ENCODE results near the gene LCP1.

The LCP1 gene

DNA sequence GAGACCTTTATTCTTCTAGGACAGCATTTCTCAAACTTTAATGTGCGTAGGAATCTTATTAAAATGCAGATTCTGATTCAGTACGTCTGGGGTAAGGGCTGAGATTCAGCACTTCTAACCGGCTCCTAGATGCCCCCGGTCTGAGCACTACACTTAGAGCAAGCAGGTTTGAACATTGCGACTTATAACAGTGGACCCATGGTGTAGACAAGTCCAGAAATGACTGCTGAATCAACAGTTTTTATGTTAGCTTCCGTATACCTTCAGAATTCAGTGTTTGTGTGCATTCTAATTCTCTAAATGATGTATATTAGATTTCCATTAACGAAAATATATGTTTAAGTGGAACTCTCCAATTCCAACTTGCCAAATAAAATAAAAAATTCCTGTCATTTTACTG, 59.7 kb downstream of the LCP1 start:
- Histone ChIP-seq H3K27me3 (ENCODE audit: insufficient read depth, low read length) (no peaks in the 10 kb centered on the region), H2AFZ (ENCODE audit: low read length) (no peak overlapping the region), H3K36me3 (ENCODE audit: insufficient read depth, low read length) (peaks cover 21% of the 10 kb centered on the region), H3K4me2 (ENCODE audit: low read length) (no peak overlapping the region), H3K27ac (ENCODE audit: low read depth, low read length, poor library complexity, severe bottlenecking) (no peak overlapping the region), H3K9ac (ENCODE audit: low read length) (no peak overlapping the region), H3F3A (ENCODE audit: insufficient read depth, low read length) (peaks cover 8% of the 10 kb centered on the region; the same call in 1 of the 2 replicates), H3K4me1 (ENCODE audit: insufficient read depth, low read length, severe bottlenecking) (no peaks in the 10 kb centered on the region), H4K20me1 (ENCODE audit: insufficient read depth, low read length) (no peaks in the 10 kb centered on the region), H3K4me3 (ENCODE audit: low read depth, low read length, poor library complexity, severe bottlenecking) (no peak overlapping the region), H3K9me3 (ENCODE audit: low read length) (no peaks in the 10 kb centered on the region), H3K9me2 (ENCODE audit: low read depth, low read length) (no peaks in the 10 kb centered on the region), H3K79me2 (ENCODE audit: insufficient read depth, low read length) (no peaks in the 10 kb centered on the region)
- TF ChIP-seq, protein P1, sequence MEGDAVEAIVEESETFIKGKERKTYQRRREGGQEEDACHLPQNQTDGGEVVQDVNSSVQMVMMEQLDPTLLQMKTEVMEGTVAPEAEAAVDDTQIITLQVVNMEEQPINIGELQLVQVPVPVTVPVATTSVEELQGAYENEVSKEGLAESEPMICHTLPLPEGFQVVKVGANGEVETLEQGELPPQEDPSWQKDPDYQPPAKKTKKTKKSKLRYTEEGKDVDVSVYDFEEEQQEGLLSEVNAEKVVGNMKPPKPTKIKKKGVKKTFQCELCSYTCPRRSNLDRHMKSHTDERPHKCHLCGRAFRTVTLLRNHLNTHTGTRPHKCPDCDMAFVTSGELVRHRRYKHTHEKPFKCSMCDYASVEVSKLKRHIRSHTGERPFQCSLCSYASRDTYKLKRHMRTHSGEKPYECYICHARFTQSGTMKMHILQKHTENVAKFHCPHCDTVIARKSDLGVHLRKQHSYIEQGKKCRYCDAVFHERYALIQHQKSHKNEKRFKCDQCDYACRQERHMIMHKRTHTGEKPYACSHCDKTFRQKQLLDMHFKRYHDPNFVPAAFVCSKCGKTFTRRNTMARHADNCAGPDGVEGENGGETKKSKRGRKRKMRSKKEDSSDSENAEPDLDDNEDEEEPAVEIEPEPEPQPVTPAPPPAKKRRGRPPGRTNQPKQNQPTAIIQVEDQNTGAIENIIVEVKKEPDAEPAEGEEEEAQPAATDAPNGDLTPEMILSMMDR (IDR thresholded peaks at IDR 0.05; ENCODE audit: low read length), result no peak
- TF ChIP-seq EZH2 (IDR thresholded peaks at IDR 0.05; ENCODE audit: borderline replicate concordance, low read length), result no peak

DNA sequence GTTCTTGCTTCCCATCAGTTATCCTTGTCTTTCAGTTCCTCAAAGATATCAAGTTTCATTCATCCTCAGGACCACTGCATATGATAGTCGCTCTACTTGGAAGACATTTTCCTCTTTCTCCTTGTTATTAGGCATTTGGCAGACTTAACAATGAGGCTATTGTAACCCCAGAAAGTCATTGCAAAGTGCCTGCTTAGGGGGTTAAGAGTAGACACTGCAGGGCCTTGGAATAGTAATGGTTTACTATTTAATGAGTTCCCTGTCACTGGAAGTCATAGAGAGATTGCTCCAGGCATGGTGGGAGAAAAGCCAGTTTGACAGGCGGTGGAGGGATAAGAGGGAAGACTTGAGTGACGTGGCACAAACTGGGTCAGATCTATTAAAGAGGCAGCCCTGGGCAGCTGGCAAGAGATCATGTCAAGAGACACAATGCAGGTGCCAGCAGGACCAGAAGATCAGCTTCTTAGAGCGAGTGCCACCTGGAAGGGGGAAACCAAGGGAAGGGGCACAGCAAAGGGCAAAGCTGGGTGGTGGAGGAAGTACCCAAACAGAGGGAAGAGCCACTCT, 60.3 kb downstream of the LCP1 start:
- Histone ChIP-seq H3F3A (ENCODE audit: insufficient read depth, low read length) (peaks cover 8% of the 10 kb centered on the region; the same call in 1 of the 2 replicates), H3K9me3 (ENCODE audit: low read length) (no peaks in the 10 kb centered on the region), H3K9ac (ENCODE audit: low read length) (no peak overlapping the region), H3K4me3 (ENCODE audit: low read depth, low read length, poor library complexity, severe bottlenecking) (no peak overlapping the region), H3K27me3 (ENCODE audit: insufficient read depth, low read length) (no peaks in the 10 kb centered on the region), H3K4me1 (ENCODE audit: insufficient read depth, low read length, severe bottlenecking) (no peaks in the 10 kb centered on the region), H3K4me2 (ENCODE audit: low read length) (no peak overlapping the region), H4K20me1 (ENCODE audit: insufficient read depth, low read length) (no peaks in the 10 kb centered on the region), H3K9me2 (ENCODE audit: low read depth, low read length) (no peaks in the 10 kb centered on the region), H3K79me2 (ENCODE audit: insufficient read depth, low read length) (no peaks in the 10 kb centered on the region), H3K27ac (ENCODE audit: low read depth, low read length, poor library complexity, severe bottlenecking) (no peak overlapping the region), H3K36me3 (ENCODE audit: insufficient read depth, low read length) (peaks cover 15% of the 10 kb centered on the region), H2AFZ (ENCODE audit: low read length) (no peak overlapping the region)
- TF ChIP-seq EZH2 (IDR thresholded peaks at IDR 0.05; ENCODE audit: borderline replicate concordance, low read length), result no peak
- TF ChIP-seq, protein P1 (IDR thresholded peaks at IDR 0.05; ENCODE audit: low read length), result no peak

DNA sequence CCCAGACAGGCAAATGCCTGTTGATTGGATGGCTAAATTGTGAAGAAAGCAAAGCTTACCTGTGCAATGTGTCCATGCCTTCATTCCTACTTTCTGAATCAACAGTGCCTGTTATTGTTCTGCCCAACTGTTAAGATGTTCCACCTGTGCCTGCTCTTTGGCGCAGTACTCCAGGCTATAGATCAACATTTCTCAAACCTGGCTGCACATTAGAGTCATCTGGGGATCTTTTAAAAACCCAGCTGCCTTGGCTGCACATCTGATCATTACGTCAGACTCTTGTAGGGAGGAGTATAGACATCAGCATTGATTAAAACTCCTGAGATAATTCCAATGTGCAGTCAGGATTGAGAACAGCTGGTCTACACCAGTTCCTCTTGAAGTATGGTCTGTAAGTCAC, 60.9 kb downstream of the LCP1 start:
- TF ChIP-seq EZH2 (IDR thresholded peaks at IDR 0.05; ENCODE audit: borderline replicate concordance, low read length), result no peak
- TF ChIP-seq, protein P1 (IDR thresholded peaks at IDR 0.05; ENCODE audit: low read length), result no peak
- no peak overlapping the region for H3K27ac ChIP-seq (ENCODE audit: low read depth, low read length, poor library complexity, severe bottlenecking)

More for the DNA sequence above, 60.9 kb downstream of the LCP1 start:
- no peaks in the 10 kb centered on the region for H3K4me1 ChIP-seq (ENCODE audit: insufficient read depth, low read length, severe bottlenecking)
- H2AFZ ChIP-seq (ENCODE audit: low read length), result no peak overlapping the region
- H3K9me3 ChIP-seq (ENCODE audit: low read length), result no peaks in the 10 kb centered on the region
- no peak overlapping the region for H3K4me3 ChIP-seq (ENCODE audit: low read depth, low read length, poor library complexity, severe bottlenecking)
- no peaks in the 10 kb centered on the region for H3K27me3 ChIP-seq (ENCODE audit: insufficient read depth, low read length)
- no peaks in the 10 kb centered on the region for H3K9me2 ChIP-seq (ENCODE audit: low read depth, low read length)
- peaks cover 8% of the 10 kb centered on the region for H3K36me3 ChIP-seq (ENCODE audit: insufficient read depth, low read length)
- H4K20me1 ChIP-seq (ENCODE audit: insufficient read depth, low read length), result no peaks in the 10 kb centered on the region
- H3K79me2 ChIP-seq (ENCODE audit: insufficient read depth, low read length), result no peaks in the 10 kb centered on the region
- H3K4me2 ChIP-seq (ENCODE audit: low read length), result no peak overlapping the region
- H3K9ac ChIP-seq (ENCODE audit: low read length), result no peak overlapping the region
- H3F3A ChIP-seq (ENCODE audit: insufficient read depth, low read length), result peaks cover 4% of the 10 kb centered on the region; the same call in 1 of the 2 replicates
